GM19324 (cell line): ENCODE data around the gene RIMS1.
A peak's percentile ranks its signal among the peaks of the same experiment; 100 is the strongest.

Source experiments
- ATAC-seq: cut with Tn5 transposase; IDR thresholded peaks from one replicate; pipeline ENCODE4 v1.9.1; 2021; ENCODE audit warnings: mild to moderate bottlenecking, moderate library complexity; ENCODE audit not compliant: unreplicated experiment, low FRiP score

Gene RIMS1

GRCh38 chr6:72083976-72084375, 197.6 kb downstream of the RIMS1 start:
- no peak for ATAC-seq

GRCh38 chr6:72084992-72085569, 198.7 kb downstream of the RIMS1 start:
- no peak for ATAC-seq

GRCh38 chr6:72094506-72094905, 208.2 kb downstream of the RIMS1 start:
- no peak for ATAC-seq

DNA sequence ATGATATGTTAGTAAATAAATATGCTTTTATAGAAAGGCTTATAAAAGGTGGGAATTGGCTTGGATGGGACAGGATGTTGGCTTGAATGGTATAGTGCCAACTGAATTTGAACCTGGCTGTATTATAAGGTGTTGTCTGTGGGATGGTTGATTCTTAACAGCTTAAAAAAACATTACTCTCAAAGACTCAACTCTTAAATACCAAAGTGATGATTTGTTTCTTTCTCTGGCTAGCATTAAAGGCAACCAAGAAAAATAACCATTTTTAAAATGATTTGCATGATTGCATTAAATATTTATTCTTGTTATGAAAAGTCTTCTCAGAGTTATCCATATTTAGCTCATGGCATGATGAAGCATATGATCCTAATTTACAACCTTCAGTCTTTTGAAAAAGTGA, 216.2 kb downstream of the RIMS1 start:
- ATAC-seq: no peak

GRCh38 chr6:72111611-72112010, 225.3 kb downstream of the RIMS1 start:
- no peak for ATAC-seq

DNA sequence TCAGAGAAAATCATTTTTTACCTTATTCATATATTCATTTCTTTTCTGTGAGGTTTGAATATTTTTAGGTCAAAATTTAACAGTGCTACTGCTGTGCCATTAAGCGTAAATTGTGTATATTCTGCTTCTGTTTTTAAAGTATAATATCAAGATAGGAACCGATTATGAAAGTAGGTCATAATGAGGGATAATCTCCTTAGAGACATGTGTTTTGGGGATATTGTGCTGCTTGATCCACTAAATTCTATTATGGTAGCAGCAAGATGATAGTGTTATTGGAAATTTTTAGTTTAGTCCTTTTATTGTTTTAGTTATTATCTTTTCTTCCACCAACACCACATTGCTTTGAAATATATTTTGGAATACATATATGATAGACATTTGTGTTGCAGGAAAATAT, 244.0 kb downstream of the RIMS1 start:
- ATAC-seq: no peak

- ATAC-seq: no peak
These were observed 246.1 kb downstream of the RIMS1 start for GRCh38 chr6:72132427-72132826.

GRCh38 chr6:72132851-72133250, 246.5 kb downstream of the RIMS1 start:
- no peak for ATAC-seq

- ATAC-seq: no peak
These were observed 247.0 kb downstream of the RIMS1 start for GRCh38 chr6:72133324-72133723.

DNA sequence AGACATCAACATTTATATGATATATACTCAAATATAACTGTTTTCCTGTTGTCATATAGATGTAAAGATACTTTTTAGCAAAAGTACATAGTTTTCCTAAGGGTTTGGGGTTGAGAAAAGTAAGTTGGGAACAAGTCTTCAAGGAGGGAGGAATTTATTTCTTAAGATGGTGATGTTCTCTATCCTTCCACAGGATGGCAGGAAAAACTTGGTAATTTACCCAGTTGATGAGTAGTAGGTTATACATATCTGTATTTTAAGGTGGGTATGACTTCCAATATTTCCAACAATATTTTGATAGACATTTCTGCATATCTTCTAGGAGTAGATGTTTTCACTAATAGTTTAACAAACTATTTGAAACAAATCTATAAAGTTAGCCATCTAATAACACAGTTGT, 254.4 kb downstream of the RIMS1 start:
- ATAC-seq: no peak

GRCh38 chr6:72149715-72150114, 263.4 kb downstream of the RIMS1 start:
- ATAC-seq: no peak

GRCh38 chr6:72151742-72152141, 265.4 kb downstream of the RIMS1 start:
- no peak for ATAC-seq

DNA sequence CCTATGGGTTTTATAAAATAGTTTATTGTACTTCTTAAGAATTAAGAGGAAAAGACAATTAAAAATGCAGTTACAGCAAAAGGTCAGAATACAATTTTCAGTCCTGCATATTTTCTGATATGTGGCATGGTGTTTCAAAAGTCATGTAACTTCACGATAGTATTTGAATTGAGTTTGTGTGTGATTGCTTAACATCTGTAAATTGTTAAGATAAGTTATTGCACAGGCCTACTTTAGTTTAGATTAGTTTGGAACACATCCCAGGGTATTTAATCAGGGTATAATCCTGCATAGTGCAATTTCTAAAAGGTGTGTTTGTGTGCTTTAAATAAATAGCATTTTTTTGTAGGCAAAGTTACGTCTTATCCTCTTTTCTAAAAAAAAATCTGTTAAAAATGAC, 289.6 kb downstream of the RIMS1 start:
- no peak for ATAC-seq

DNA sequence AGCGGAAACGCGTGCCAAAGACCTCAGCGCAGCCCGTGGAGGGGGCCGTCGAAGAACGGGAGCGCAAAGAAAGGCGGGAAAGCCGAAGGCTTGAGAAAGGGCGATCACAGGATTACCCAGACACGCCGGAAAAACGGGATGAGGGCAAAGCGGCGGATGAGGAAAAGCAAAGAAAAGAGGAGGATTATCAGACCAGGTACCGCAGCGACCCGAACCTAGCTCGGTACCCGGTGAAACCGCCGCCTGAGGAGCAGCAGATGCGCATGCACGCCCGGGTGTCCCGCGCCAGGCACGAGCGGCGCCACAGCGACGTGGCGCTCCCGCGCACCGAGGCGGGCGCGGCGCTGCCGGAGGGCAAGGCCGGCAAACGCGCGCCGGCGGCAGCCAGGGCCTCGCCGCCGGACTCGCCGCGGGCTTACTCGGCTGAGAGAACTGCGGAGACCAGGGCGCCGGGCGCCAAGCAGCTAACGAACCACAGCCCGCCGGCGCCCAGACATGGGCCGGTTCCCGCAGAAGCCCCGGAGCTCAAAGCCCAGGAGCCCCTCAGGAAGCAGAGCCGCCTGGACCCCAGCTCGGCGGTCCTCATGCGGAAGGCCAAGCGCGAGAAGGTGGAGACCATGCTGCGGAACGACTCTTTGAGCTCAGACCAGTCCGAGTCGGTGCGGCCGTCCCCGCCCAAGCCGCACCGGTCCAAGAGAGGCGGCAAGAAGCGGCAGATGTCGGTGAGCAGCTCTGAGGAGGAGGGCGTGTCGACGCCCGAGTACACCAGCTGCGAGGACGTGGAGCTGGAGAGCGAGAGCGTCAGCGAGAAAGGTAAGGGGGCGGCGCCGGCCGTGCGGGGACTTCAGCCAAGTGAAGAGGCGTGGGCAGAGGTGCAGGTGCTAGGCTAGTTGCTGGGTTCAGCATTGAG, 296.2 kb downstream of the RIMS1 start:
- peak; percentile 80 for ATAC-seq

- ATAC-seq: no peak
These were observed 317.6 kb downstream of the RIMS1 start for GRCh38 chr6:72203983-72204382.

GRCh38 chr6:72205500-72205899, 319.1 kb downstream of the RIMS1 start:
- no peak for ATAC-seq

GRCh38 chr6:72206606-72207005, 320.3 kb downstream of the RIMS1 start:
- ATAC-seq: no peak

- ATAC-seq: no peak
These were observed 326.3 kb downstream of the RIMS1 start for GRCh38 chr6:72212686-72213085.

- ATAC-seq: no peak
These were observed 327.3 kb downstream of the RIMS1 start for GRCh38 chr6:72213654-72214053.

DNA sequence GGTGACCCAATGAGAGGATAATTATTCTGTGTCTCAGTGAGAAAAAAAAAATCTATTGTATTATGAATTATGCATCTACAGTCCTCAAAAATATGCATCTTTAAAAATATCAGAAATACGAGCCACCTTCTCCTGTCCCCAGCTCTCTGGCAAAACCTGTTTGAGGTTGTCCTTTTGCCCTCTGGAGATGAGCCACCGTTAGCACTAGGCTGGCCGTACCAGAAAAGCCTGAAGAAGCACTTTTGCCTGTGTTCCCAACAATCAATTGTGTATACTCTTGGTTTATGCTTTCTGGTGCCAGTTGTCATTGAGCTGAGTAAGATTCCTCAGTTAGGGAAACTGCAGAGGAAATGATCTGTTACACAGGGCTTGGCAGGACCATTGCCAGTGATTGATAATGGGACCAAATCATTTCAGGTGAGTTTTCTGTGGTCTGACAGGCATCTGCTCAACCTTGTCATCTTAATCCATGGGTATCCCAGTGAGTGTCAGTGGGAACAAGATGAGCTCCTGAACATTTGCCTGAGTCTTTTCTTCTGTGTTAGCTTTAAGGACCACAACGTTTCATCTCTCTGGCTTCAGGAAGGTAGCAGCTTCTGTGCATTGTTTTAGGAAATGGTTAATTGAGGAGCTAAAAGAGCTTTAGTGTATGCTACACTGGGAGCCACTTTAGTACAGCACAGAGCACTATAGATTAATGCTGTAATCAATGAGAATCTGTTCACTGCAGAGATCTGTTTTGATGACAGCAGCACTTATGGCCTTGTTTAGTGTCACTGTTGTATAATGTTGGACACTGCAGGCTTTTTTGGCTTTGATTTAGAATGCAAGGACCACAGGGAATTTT, 330.1 kb downstream of the RIMS1 start:
- ATAC-seq: no peak

DNA sequence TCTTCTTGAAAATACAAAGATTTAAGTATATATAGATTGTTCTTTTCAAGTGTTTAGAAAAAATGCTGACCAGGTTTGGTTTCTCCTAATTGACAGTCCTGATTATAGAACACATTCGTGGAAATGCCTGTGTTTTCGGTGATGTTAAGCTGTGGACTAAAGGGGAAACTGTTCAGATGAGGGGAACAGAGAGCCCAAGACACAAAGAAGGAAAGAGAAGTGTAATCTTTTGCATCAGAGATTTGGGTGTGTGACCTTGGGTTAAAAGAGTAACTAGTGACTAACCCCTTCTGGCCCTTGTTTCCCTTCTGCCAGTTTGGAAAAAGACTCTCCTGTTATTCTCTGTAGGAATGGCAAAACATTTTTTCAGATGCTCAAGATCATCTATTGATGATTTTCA, 331.3 kb downstream of the RIMS1 start:
- ATAC-seq: no peak
